Hematopoietic multipotent progenitor cell treated with erythropoietin and hydrocortisone succinate and interleukin-3 and kit ligand, for 15 days (in vitro differentiated cells): ENCODE results near the gene ACOXL.

Experiments
- DNase-seq: peaks from one replicate; pipeline ENCODE4 v3.0.0-alpha.2; 2015; ENCODE audit warnings: low spot score

Gene ACOXL

DNA sequence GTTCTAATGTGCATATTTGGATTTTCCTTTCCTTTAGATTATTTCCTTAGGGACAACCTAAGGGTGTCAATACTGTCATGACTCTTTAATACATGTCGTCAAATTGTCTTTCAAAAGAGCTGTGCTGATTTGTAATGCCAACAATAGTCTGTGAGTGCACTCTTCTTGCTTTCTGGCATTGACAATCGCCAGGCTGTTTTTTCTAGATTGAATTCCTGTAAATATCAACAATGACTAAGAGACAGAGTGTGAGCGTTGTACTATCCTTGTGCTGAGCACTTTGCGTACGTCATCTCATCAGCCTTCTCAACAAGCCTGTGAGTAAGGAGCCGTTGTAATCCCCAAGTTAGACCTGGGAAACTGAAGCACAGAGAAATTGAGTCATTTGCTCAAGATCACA lies 96.0 kb downstream of the ACOXL start:
- DNase-seq, result no peak

DNA sequence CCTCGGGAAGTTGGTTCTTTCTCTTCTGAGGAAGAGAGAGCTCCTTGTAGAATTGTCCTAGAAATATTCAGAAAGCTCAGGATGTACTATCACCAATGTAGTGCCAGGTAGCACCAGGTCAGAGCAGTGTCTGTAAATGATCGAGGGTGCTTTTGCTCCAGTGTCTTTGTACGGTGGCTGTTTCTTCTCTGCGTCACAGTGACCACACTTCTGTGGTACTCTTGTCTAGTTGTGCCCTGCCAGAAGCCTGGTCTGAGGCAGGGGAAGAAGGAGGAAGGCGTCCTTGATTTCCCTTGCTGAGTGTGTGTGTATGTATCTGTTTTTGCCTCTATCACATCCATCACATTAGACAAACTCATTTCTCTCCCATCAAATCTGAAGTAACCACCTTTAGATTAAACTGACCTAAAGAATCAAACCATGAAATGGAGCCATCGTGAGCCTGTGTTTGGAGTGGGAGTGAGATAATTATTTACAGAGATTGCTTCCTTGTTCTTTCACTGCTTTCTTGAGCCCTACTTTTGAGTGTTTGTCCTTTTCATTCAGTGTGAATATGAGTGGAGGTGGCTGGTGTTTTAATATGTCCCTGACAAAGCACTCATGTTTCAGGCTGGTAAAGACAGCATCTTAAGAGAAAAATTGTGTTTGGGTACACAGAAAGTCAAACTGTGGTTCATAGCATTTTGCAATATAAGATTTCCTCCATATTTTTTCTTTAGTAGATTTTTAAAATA lies 97.2 kb downstream of the ACOXL start:
- DNase-seq, result no peak

DNA sequence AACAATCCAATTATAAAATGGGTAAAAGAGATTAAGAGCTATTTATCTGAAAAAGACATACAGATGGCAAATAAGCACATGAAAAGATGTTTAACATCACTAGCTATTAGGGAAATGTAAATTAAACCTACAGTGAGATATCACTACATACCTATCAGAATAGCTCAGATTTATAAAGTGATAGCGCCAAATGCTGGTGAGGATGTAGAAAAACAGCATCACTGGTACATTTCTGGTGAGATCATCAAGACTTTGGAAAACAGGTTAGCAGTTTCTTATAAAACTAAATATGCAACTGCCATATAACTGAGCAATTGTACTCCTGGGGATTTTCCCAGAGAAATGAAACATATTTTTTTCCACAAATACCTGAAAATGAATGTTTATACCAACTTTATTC lies 100.4 kb downstream of the ACOXL start:
- no peak for DNase-seq

DNA sequence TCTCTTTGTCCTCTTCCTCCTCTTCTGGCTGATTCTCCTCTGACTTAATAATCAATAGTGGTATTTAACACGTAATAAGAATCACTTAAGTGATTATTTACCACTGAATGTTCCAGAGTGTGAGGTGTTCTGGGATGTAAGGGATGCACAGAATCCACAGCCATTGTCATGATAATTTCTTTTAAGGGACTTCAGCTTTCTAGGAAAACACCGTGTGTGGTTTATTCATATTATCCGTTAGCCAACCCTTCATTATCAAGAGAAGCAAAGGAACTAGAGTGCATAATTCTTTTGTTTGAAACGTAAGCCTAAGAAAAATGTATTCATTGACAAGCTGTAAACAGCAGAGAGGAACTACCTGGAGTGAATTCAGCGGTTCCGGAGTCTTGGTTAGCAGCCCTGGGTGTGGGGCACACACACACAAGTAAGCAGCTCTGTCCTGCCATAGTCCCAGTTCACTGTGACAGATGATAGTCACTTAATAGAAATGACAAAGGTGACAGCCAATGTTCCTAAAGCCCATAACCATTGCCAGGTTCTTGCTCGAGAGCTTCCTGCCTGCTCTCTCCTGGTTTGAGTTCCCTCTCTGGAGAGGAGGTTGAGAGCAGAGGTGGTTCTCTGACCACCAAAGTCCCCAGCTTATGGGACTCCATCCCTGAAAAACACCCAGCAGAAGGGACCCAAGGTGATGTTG lies 101.9 kb downstream of the ACOXL start:
- DNase-seq, result no peak

DNA sequence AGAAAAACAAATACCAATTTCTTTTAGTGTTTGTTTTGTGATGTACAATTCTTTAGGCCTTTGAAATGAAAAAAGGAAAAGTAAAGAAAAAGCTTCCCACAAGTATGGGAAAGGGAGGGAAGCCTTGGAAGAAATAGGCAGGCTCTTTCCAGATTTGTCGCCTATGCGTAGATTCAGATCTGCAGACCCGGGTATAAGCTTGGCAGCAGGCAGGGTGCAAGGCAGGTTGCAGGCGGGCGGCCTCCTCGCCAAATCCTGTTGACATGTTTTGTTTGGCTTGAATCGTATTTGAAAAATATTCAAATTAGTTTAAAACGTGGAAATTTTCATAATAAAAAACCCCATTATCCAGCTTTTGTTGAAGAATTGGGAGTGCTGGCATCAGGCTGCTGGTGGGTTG lies 104.3 kb downstream of the ACOXL start:
- no peak for DNase-seq

DNA sequence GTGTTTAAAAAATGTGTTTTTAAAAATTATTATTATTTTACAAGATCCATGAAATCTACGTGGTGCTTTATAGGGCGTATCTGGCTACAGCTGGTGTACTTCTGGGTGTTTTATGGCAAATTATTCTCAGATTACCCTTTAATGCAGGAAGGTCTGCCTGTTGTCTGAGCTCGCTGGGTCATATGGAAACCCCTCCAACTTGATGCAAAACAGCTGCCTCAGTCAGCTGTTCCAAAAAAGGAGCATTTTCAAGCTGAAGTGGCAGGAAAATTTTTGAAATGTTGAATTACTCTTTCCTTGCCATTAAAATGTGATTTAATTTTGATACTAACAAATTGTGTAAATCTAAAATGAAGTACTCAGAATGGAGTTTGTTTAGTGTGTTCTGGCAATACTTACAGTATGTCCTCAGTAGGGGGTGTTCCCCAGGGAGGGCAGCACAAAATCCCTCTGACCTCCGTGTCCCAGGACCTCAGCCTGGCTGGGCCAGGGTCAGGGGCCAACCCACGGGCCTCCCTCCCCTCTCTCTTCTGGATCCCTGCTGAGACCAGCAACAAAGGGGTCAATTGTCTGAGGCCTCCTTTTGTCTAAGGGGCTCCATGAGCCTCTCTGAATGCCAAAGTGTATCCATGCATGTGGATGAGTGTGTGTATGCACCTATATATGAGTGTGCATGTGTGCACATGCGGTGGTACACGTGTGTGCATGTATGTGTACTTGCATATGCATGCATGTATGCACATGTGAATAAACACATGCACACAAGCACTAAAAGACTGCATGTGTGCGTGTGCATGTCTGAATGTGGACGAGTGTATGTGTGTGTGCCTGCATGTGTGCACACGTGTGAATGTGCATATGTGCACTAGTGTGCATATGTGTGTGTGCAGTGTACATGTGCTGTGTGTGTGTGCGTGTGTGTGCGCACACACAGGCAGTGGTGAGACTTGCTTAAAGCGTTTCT lies 105.4 kb downstream of the ACOXL start:
- DNase-seq, result no peak

DNA sequence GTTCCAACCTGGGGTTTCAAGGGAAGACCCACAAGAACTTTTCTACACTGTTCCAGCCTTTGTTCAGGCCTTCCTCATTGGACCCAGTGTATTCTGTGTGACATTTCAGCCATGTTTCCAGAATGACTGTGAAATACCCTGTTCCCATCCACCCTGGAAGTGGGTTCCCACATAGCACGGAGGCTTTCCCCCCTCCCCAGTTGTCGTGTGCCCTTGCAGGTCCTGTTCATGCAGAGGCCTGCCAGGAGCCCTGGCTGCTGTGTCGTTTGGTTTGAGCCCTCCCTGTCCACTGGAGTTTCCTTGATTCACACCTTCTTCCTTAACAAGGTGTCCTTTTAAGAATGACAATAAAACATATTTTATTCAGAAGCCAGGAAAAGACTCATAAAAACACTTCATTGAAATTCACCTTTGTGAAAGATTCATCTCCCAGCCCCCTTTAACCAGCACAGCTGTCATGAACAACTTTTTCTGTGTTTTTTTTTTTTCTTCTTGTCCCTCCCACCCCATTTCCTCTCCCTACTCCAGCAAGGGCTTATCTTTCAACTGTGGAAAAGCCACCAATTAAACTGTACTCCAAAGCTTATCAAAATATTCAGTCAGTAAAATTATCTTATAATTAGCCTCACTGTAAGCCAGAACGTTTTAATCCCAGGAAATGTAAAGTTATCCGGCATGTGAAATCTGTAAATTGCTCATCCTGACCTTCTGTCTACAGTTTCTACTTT lies 106.4 kb downstream of the ACOXL start:
- no peak for DNase-seq

DNA sequence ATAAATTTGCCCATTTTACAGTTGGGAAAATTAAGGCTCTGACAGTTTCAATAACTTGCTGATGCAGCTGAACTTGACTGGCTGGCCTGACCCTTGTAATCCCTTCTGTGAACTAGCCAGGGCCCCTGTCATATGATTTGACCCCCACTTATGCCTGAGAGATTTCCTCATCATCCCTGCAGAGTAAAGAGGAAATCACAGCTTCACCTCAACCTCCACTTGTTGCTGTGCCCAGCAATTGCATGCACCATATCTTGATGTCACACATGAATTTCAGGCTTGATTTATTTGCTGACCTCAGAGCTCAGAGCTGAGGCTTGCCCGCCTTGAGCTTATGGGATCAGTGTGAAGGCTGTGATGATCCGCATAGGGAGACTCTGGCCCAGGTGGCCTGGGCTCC lies 108.1 kb downstream of the ACOXL start:
- no peak for DNase-seq

DNA sequence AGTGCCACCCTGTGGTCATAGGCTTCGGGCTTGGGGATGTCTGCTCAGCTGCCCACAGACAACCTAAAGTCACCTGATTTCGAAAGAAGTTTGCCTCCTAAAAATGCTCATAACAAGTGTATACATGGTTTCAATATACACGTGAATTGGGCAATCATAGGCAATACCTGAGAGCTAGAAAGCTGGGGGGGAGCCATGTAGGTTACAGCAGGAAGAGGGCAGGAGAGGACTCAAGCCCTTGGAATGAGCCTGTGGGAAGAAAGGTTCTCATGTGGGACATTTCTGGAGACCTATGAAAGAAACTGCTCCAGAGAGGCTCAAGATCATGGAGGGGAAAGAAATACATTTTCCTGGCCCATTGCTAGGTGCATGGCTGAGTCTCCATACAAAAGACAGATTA lies 109.7 kb downstream of the ACOXL start:
- DNase-seq, result no peak

DNA sequence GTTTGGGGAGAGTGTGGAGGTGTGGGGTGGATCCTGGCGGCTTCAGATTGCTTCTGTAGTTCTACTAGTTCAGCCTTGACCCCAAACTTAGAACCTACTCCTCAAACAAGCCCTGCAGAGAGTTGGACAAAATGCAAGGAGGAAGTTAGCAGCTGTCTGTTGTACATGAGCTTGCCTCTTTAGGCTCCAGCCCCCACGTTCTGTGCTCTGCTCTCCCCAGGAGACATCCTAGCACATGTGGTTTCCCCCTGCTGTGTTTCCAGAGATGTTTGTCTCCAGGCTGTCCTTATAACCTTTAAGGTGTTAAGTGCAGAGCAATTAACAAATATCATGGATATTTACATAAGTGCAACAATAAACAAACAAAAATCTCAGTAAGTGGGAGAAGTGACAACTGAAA lies 111.1 kb downstream of the ACOXL start:
- no peak for DNase-seq

DNA sequence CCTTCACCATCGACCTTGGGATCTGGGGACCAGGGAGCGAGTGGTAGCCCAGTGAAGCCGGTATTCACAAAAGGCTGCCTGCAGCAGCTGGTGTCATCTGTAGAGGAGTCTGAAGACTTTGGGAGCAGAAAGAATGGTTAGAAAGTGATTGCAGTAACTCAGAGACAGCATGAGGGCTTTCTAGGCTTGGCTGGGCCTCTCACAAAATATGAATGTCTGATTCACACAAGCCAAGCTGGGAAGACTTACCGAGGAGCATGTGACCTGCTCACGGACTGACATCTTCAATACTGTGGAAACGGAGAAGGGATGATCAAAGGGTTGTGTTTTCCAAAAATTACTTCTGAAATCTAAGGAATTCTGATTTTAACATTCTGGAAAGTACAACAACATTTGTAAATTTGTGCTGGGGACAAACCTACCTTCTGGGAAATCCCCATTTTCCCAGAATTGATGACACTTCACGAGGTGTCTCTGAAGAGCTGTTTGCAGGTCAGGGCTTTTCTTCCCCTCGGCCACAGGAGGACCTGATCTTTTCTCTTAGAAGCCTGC lies 111.7 kb downstream of the ACOXL start:
- no peak for DNase-seq

DNA sequence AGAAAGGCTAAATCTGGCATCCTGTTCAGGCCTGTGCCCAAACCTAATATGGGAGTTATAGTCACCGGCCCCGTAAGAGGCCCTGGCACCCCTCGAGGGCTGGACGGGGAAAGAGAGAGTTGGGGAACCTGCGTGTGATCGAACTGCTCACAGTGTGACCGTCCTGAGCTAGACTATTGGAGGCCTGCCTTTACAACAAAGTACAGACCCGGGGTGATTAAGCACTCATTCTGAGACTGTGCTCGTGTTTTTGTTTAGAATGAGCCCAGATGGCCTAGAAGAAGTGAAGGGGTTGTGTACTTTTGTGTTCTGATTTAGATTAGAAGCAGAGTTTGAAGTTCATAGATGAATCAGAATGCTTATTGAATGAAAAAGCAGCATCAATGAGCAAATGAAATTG lies 115.3 kb downstream of the ACOXL start:
- no peak for DNase-seq

DNA sequence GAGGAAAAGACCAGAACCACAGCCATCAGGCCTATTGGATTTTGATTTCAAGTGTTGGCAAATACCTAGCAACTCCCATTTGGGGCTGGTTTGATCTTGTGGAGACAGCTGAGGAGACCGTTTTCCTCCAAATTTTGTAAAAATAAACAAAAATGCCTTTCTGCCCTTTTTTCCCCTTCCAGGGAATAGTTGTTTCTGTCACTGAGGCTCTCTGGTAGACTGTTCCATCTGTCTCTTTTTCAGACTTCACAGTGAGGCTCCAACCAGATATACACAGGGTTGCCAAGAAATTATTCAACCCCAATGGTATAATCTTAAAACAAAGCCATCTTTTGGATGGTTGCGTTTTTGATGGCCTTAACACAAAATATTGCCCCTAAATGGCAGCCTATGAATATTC lies 115.7 kb downstream of the ACOXL start:
- DNase-seq, result no peak

DNA sequence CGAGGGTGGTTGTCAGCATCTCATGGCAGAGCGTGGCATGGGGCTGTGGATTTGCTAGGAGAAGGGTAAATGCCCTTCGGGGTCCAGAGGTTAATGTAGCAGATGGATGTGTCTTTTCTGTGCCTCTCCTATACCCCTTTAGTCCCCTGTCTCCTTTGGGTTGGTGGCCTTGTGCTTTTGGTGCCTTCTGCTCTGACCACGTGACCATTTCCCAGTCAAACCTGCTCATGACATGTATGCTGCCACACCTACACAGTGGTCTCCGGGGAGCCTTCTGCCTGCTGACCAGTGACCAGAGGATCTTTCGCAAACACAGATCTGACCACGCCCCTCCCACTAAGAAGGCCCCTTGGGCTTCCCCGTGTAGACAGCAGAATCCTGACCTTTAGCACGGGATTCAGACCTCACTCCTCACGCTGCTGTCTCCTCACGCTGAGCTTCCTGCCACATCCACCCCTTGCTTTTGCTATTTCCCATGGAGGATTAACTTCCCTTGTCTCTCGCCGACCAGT lies 116.2 kb downstream of the ACOXL start:
- no peak for DNase-seq

DNA sequence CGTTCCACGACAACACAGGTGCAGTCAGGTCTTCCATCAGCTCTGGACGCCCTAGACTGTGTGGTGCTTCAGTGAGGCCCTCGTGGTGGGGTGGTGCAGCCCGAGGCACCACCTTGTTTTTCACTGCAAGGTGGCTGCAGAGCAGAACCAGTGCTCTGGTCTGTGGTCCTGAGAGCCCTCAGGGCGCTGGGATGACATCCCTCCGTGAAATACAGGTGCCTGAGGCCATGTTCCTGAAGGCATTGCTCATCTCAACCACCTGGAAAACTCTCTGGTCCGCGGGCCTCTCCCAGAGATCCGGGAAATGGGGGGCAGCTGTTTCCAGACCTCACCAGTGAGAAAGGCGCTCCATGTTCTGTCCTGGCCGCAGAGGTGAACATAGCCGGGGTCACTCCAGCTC lies 119.2 kb downstream of the ACOXL start:
- DNase-seq, result no peak

DNA sequence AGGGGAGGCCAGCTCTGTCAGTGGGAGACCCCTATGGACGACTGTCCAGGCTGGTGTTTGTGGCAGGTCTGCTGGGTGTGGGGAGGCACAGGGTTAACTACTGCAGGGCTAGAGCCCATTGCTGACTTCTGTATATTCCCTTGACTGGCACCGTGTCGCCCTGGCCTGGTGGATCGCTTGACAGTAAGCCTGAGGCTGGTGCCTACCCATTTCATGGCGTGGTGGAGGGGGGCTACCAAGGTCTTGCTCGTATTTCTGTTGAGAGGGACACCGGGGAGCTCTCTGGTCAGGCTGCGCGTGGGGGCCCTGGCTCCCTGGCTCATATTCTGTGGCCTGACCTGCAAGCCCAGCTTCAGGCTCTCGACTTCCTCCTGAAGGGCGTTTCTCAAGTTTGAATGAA lies 119.7 kb downstream of the ACOXL start:
- no peak for DNase-seq

DNA sequence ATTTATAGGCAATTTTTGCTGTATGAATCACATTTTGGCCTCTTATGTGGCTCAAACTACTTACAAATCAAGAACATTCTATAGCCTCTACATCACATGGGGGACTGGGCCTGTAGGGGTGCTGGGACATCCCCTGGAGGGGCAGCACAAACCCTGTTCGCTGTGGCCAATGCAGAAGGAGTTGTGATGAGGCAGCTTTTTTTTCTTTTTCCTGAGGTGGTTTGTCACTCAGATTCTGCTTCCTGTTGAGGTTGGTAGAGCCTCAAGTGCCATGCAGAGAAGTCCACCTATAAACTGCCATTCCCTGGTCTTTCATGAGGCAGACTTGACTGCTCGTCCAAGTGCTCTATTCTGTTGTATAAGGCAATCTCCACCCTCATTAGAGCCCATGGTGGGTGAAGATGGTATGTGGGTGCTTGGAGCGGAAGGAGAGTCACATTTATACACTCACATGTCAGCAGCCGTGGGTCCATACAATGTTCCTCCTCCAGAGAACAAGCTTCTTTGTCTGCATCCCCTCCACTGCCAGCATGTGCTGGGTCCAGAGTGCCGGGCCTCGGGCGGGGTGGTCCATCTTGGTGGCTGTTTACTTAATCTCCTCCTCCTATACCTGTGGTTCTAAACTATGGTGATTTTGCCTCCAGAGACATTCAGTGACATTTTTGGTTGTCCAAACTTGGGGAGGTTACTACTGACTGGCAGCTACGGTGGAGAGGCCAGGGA lies 120.3 kb downstream of the ACOXL start:
- DNase-seq, result no peak

DNA sequence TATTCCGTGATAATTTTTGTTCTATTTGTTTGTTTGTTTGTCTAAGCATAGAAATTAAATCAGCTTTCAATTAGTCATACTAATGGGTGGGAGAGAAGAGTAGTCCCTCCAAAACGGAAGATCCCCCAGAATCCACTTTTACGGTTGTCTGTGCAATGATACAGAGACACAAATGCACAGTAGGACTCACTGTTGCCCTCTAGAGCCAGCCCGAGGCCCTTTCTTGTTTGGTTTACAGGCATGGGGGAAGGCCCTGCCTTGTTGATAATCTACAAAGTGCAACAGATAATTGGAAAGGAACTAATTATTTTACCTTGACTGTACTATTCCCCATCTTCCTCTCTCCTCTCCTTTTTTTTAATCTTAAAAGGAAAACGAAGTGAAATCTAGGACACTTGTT lies 121.1 kb downstream of the ACOXL start:
- no peak for DNase-seq

DNA sequence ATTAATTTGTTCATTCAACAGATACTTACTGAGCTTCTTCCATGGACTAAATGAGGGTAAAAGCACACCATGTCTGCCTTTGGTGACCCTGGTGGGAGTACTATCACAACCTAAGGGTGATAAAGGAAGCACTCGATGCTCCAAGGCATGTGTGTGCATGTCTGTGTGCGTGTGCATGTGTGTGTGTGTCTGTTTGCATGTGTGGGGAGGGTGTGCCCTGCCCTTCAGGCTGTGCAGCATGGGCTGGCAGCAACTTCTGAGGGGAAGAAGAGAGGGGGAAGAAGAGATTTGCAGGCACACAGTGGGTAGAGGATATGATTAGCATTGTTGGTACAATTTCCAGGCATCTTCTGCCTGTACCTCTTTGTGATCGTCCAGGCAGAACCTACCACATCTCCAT lies 121.6 kb downstream of the ACOXL start:
- DNase-seq, result no peak

DNA sequence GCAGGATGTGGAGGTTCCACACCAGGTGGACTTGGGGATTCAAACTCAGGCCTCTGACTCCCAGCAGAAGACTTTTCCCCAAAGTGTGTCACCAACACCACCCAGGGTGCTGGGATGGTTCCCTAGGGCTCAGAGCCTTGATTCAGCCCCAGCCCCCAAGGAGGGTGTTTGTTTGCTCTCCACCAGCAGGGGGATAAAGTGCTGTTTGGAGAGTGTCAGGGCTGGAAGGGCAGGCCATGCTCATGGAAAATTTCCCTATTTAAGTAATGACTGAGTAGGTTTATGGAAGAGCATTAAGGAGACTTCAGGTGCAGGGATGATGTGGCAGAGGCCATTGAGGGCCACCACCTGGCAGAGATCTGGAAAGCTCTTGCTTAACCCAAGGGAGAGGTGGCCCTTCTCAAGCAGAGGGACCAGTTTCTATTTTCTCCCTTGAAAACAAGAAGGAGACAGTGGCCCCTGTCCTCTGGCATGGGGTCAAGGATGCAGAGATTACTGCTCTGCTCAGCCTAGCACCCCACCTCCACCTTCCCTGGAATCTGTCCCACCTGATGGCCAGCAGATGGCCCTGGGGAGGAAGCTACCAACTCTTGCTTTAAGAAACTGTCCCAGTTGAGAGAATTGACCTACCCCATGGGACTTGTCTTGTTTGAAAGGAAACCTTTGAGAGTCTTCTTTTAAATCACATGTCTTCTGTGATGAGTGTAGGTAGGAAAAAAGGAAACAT lies 122.1 kb downstream of the ACOXL start:
- DNase-seq, result no peak
